Activated CD4-positive, alpha-beta T cell treated with anti-CD3 and anti-CD28 coated beads, Interleukin-2, amount 50 U/mL, for 48 hours (primary cell): Measurements from ENCODE around the gene IGFBP6.
A peak's percentile ranks its signal among the peaks of the same experiment; 100 is the strongest.

Source experiments
- DNase-seq, 2 experiments: peaks; one replicate each; pipeline ENCODE4 v3.0.0-alpha.2; 2020

Gene IGFBP6, protein sequence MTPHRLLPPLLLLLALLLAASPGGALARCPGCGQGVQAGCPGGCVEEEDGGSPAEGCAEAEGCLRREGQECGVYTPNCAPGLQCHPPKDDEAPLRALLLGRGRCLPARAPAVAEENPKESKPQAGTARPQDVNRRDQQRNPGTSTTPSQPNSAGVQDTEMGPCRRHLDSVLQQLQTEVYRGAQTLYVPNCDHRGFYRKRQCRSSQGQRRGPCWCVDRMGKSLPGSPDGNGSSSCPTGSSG

DNA sequence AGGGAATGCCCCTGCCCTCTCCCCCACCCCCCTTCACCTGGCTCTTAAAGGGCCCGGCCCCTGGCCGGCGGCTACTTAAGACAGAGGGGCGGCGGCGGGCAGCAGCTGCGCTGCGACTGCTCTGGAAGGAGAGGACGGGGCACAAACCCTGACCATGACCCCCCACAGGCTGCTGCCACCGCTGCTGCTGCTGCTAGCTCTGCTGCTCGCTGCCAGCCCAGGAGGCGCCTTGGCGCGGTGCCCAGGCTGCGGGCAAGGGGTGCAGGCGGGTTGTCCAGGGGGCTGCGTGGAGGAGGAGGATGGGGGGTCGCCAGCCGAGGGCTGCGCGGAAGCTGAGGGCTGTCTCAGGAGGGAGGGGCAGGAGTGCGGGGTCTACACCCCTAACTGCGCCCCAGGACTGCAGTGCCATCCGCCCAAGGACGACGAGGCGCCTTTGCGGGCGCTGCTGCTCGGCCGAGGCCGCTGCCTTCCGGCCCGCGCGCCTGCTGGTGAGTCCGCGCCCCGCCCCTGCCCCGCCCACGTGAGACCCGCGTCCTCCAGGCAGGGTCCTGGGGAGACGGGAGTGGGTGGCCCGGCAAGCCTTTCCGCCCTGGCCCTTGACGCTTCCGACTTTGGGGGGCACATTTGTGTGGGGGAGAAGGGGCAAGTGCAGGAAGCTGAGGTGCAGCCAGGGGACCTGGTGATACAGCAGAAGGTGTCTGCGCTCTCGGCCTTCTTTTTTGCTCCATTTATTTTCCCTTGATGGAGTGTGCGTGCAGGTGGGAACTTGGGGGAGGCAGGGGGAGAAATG is at the start of gene IGFBP6:
Gene IGFBP6 (plus strand): TSS at position 104 of the 790 bp plus-strand sequence. CDS start 51 bp downstream, at position 155.
- DNase-seq = peak; percentile 72 to 76

DNA sequence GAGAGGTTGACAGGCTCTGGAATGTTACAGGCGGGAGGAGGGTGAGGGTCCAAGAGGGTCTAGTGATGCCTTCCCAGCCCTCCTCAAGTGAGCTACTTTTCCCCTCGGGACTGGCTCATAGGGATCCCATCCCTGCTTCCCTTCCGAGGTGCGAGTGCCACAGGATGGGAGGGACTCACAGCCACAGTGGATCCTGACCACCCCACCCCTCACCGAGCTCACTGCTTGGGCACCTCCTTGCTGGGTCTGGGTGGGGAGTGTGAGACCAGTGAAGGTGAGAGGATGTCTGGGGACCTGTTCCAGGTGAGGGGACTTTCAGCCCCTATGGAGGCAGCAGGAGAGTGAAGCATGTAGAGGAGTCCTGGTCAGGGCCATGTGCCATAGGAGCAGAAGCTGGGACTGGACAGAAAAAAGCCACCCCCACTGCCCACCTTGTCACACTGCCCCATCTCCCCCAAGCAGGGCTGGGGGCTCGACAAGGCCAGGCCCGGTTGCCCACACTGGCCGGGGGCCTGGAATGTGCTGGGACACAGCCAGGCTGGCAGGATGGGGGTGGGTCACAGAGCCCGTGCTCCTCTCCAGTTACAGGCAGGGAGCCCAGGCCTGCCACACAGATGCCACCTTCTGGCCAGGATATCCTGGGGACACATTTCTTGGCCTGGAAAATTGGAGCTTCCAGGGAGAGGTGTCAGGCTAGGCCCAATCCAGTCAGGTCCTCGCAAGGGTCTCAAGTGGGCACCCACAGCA is 49.3 kb upstream of the IGFBP6 start:
- DNase-seq = no peak

DNA sequence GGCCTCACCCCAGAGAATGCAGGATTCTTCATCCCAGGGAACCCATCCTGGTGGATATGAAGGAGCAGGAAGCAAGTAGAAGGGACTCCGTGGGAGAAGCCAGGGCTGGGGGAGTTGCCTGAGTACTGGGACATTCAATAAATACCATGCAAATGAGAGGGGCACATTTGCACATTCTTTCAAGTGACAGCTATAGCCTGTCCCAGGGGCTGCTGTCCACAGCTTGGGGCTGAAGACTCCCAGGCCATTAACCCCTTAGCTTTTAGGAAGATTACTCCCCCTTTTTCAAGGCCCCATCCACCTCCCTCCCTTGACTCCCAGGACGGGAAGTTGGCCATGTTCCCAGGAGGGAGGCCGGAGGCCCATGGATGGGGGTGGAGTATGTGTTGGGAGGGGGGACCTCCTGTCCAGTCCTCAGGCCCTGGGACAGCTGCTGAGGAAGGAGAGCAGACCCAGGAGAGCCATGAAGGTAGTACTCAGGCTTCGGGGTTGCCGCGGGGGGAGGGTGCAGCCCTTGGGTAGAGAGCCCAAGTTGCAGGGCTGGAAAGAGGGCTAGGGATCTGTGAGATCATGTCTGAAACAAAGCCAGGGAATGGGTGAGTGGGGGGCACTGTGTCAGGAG is 48.6 kb upstream of the IGFBP6 start:
- no peak for DNase-seq

DNA sequence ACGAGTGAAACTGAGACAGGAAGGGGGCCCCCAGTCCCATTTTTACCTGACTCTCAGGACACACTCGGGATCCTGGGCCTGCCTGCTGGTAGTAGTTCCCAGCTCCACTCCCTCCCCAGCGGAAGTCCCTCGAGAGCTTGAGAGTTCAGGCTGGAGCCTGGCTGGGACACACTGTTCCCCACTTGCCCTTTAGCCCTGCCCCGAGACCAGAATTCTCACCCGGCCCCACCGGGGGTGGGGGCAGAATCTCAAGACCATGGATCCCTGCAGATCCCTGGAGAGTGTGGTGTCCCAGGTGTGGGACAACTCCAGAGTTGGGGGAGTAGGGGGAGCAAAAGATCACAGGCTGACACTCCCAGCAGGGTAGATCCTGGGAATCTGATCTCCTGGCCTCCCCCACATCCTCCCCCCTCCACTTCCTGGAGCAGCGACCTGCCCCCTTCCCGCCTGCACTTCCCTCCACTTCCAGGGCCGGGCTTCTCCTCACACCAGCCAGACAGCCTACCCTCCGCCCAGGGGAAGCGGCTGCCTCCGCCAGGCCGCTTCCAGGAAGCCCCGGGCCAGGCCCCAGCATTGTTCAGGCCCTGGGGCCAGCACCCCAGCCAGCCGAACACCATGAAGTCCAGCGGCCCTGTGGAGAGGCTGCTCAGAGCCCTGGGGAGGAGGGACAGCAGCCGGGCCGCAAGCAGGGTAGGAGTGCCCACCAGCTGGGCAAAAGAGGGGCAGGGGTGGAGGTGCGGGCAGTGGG is 47.7 kb upstream of the IGFBP6 start, which contains the start of gene TNS2:
Gene TNS2 (plus strand): TSS at position 495 of the 748 bp plus-strand sequence. CDS start 121 bp downstream, at position 616.
- no peak for DNase-seq

DNA sequence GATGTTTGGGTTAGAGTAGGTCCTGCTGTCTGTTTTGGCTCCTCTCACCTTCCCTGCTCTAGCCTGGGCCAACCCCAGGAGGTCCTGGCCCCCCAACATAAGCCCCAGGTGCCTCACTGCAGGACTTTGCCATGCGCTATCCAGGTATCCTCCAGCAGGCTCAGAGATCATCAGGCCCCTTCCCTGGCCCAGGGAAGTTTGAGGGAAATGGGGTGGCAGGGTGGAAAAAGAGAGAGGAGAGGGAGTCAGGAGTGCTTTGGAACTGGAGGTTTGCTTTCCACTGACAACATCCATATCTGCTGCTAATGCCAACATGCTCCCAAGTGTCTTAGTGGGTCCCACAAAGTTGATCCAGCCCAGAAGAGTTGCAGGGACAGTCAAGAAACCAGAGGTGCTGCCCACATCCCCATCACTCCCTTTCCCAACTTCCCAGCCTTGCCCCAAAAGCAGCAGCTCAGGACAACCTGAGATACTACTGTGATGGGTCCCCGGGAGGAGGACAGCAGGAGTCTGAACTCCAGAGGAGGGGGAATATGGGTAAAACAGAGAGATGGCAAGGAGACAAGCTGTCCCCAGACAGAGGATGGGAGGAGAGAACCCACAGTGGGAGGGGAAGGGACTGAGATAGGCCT is 46.9 kb upstream of the IGFBP6 start:
- DNase-seq = no peak

DNA sequence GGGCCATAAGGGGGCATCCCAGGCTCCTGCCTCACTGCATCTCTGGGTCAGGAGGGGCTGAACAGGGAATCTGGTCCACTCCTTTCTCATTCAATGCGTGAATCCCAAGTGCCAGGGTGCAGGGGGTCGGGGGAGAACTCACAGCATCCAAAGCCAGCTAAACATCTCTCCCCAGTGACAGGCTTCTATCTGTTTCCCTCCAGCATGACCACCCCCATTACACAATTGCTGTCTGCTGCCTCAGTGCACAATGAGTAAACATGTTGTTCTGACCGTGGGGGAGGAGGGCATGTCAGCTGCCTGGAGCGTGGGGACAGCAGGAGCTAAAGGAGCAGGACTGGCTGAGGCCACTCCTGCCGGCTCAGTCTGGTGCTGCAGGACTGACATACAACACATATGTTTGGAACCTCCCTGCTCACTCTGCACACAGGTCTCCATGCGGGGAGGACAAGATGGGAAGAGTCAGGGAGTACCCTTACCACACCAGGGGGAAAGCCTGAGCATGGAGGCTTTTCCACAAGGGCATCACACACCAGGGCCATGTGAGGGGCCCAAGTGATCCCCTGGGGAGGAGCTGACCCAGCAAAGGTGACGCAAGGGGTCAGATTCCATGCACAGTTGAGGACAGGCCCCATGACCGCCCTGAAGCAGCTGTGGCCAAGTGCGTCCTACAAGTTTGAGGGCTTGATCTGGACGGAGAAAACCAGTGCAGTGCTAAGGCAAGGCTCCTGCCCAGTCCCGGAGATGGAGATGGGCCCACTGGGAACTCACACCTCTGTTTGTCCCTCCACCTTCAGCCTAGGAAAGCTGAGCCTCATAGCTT is 46.2 kb upstream of the IGFBP6 start:
- DNase-seq = no peak

DNA sequence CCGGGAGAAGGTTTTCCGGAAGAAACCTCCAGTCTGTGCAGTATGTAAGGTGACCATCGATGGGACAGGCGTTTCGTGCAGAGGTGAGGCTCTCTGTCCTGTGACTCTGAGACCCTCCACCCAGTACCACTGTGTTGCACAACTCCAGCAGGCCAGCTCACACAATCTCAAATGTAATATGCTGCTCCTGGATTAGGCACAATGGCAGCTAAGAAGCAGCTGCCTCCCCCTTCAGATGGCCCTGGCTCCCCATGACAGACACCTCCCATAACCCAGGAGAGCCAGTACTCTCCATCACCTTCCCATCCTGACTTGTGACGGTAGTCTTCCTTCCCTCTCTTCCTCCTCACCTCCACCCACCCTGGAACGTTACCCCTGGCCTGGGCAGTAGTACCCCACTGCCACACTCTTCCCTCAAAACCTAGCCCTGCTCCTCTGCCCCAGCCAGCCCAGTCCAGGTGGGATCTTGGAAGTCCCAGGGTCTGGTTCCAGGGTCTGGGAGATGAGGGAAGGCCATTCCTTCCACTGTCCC is 45.5 kb upstream of the IGFBP6 start:
- DNase-seq = no peak

DNA sequence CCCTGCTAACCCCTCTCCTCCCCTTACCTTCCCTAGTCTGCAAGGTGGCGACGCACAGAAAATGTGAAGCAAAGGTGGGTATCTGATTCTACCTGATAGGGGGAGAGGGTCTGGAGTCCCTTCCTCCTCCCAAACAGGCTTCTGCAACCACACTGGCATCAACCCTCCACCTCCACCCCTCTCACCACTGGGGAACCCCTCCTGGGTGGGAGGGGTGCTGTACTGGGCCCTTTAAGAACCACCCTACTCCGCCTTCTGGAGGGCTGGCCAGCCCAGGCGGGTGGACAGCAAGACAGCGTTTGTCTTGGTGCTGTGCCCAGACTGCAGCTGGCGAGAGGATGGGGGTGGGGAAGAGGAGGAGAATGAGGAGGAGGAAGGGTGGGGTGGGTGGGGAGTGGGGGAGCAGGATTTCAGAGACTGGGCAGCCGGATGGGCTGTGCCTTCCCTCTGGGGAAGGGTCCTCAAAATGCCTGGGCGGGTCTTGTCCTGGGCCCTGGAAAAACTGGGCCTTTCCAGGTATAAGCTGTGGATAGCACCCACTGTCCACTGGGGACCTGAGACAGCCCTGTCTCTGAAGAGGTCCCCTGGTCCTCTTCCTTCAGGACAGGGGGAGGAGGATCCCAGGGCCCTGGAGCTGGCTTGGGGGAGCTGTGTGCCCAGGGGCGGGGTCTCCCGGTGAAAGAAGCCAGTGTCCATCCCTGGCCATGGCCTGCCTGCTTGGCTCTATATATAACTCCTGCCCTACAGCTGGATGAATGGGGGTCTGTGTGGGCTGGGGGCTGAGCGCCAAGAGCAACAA is 44.8 kb upstream of the IGFBP6 start:
- DNase-seq = no peak

DNA sequence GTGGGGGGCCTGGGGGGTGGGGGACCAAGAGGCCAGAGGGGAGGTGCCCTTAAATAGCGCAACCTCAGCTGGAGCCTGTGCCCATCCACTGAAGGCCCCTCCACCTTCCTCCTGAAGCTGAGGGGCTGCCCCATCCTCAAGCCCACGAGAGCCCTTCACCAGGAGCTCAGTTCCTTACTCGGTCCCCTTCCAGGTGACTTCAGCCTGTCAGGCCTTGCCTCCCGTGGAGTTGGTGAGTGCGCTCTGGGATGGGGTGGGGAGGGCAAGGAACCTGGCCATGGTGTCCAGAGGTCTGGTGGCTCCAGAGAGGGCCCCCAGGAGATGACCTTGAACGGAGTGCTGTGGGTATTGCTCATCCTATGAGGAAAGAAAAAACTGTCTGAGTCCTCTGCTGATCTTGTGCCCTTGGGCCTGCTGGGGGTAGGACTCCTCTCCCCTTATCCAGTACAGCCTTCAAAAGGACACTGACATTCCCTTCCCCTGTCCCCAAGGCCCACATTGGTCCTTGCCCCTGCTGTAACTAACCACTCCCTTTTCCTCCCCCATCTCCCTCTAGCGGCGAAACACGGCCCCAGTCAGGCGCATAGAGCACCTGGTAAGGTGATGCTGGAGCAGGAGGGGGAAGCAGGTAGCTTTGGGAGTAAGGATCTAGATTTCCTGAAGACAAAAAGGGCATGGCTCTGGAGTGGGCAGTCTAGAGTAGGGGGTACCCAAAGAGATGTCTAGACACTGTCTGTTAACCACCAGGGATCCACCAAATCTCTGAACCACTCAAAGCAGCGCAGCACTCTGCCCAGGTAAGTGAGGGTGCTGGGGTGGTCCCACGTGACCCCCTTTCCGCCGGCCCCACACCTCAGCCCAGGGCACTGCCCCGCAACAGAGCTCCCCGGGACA is 44.0 kb upstream of the IGFBP6 start:
- DNase-seq = peak; percentile 61 to 66

DNA sequence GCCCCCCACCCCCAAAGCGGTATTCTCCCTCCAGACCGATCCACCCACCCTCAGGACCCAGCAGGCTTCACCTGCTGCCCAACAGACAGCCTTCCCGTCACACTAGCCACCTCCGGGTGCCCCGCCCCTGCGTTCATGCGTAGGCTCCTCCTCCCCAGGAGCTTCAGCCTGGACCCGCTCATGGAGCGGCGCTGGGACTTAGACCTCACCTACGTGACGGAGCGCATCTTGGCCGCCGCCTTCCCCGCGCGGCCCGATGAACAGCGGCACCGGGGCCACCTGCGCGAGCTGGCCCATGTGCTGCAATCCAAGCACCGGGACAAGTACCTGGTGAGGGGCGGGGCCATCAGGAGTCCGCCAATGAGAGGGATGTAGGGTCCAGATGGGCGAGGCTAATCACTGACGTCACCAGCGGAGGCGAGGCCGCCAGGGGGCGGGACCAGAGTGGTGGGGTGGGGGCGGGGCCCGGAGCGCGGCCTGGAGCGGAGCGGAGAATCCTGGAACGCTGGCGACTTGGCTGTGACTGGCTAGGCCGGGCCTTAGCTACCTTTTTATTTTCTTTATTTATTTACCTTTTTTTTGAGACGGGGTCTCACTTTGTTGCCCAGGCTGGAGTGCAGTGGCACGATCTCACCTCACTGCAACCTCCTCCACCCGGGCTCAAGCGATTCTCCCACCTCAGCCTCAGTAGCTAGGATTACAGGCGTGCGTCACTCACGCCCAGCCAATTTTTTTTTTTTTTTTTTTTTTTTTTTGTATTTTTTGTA is 43.2 kb upstream of the IGFBP6 start:
- DNase-seq = peak; percentile 94 to 95

DNA sequence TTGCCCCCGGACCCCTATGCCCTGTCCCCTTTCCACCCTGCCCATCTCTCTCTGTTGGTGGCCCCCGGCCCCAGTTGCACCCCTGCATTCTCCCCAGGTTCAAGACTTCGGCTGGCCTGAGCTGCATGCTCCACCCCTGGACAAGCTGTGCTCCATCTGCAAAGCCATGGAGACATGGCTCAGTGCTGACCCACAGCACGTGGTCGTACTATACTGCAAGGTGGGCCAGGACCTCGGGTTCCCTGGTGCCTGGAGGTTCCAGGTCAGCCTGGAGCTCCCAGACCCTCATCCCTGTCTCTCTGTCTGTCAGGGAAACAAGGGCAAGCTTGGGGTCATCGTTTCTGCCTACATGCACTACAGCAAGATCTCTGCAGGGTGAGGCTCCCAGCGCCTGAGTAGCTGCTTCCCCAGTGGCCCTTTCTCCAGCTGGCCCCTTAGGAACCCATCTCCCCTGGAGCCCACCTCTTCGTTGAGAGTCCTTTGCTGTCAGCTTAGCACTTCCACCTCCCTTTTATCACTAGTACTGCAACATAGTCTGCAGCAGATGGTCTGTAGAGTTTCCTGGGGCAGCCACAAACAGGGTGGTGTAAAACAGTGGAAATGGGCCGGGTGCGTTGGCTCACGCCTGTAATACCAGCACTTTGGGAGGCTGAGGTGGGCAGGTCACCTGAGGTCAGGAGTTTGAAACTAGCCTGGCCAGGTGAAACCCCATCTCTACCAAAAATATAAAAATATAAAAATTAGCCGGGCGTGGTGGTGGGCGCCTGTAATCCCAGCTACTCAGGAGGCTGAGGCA is 41.8 kb upstream of the IGFBP6 start:
- no peak for DNase-seq

DNA sequence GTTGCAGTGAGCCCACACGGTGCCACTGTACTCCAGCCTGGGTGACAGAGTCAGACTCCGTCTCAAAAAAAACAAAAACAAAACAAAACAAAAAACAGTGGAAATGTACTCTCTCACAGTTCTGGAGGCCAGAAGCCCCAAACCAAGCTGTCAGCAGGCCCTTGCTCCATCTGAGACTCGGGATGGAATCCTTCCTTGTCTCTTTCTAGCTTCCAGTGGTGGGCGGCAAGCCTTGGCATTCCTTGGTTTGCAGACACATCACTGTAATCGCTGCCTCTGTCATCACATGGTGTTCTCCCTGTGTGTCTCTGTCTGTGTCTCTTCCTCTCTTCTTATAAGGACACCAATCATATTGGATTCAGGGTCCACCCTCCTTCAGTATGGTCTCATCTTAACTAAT is 41.2 kb upstream of the IGFBP6 start:
- no peak for DNase-seq

DNA sequence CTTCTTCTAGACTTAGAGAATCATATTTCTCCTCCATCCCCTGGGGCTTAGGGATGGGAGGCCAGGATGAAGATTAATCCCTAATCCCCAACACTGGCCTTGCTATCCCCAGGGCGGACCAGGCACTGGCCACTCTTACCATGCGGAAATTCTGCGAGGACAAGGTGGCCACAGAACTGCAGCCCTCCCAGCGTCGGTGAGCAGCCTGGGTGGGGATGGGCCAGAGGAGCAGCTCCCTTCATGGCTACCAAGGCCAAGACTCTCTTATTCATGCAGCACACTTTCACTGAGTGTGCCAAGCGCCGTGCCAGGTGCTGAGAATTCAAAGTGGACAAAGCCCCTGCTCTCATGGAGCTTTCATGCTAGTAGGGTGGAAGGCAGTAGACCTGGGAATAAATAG is 40.6 kb upstream of the IGFBP6 start:
- no peak for DNase-seq

DNA sequence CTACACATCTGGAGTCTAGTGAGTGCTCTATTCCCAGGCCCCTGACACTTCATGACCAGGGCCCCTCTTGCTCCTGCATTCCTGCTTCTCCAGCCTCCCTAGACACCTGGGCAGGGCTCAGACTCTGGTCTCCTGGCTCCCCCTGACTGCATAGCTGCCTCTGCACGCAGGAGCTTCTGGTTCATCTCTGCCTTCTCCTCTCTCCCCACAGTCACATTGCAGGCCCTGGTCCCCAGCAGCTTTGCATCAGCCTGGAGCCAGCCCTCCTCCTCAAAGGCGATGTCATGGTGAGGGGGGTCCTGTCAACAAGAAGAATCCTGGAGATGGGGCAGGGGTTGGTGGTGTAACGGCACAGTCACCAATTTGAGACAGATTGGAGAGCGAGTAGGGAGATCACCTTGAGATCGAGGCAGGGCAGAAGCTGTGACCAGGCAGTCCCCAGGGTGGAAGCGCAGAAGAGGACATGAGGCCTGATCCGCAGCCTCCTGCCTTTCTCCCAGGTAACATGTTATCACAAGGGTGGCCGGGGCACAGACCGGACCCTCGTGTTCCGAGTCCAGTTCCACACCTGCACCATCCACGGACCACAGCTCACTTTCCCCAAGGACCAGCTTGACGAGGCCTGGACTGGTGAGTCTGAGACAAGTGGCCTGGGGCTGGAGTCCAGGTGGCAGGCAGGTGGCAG is 39.5 kb upstream of the IGFBP6 start:
- DNase-seq = no peak

DNA sequence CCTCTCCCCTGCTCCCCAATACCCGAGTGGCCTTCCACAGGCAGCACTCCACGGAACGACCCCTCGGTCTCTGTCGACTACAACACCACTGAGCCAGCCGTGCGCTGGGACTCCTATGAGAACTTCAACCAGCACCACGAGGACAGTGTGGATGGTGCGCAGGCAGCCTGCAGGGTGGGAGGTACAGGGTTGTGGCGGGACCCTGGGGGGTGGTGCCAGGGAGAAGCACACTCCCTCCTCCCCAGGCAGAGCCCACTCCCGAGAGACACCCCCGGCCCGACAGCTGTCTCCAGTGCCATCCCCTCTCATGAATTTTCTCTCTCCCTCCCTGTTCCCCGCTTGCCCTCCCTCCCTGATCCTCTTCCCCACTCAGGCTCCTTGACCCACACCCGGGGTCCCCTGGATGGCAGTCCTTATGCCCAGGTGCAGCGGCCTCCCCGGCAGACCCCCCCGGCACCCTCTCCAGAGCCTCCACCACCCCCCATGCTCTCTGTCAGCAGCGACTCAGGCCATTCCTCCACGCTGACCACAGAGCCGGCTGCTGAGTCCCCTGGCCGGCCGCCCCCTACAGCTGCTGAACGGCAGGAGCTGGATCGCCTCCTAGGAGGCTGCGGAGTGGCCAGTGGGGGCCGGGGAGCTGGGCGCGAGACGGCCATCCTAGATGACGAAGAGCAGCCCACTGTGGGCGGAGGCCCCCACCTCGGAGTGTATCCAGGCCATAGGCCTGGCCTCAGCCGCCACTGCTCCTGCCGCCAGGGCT is 38.6 kb upstream of the IGFBP6 start:
- no peak for DNase-seq
